K562 (cell line): ENCODE measurements around the gene SIRT7. TPM values are rescaled to one million over a fixed set of nuclear protein-coding genes. Genes with fewer than 3 reads are reported as not detected.

ENCODE experiments used
- CHD2 ChIP-seq: IDR thresholded peaks from 2 replicates; pipeline ENCODE4 v1.6.1; 2011; ENCODE audit warnings: low read depth, low read length
- DNMT1 ChIP-seq: fragments of 450-650 bp; IDR thresholded peaks from 2 replicates; pipeline ENCODE4 v1.6.1; 2016; ENCODE audit warnings: antibody characterized with exemption, mild to moderate bottlenecking
- ETV5 ChIP-seq: sonication (generic); formaldehyde crosslinking; IDR thresholded peaks from 2 replicates; pipeline ENCODE4 v1.4.0; 2020; ENCODE audit warnings: low read depth, mild to moderate bottlenecking, missing genetic modification reagents
- FOXJ2 ChIP-seq: fragments of 200-800 bp; sonication (Bioruptor generic); IDR thresholded peaks from 2 replicates; pipeline ENCODE4 v1.6.1; 2016; ENCODE audit warnings: missing genetic modification characterization, missing compliant biosample characterization
- GABPB1 ChIP-seq: sonication (generic); formaldehyde crosslinking; IDR thresholded peaks from 2 replicates; pipeline ENCODE4 v1.8.0; 2022; ENCODE audit warnings: mild to moderate bottlenecking, missing genetic modification reagents
- HDAC2 ChIP-seq: fragments of 450-650 bp; IDR thresholded peaks from 2 replicates; pipeline ENCODE4 v1.6.1; 2016; ENCODE audit warnings: mild to moderate bottlenecking
- HOXB6 ChIP-seq: fragments of 250-450 bp; sonication (Bioruptor Pico); IDR thresholded peaks from 2 replicates; pipeline ENCODE4 v1.5.1; 2022; ENCODE audit warnings: mild to moderate bottlenecking, borderline replicate concordance
- KDM5B ChIP-seq: fragments of 200-600 bp; sonication (generic); IDR thresholded peaks from 2 replicates; pipeline ENCODE4 v1.6.1; 2012; ENCODE audit warnings: low read depth, mild to moderate bottlenecking, moderate library complexity, low read length, control low read depth, inconsistent platforms; ENCODE audit not compliant: insufficient replicate concordance
- LCOR ChIP-seq: sonication (generic); formaldehyde crosslinking; IDR thresholded peaks from 2 replicates; pipeline ENCODE4 v1.8.0; 2022; ENCODE audit warnings: mild to moderate bottlenecking, missing genetic modification reagents
- MBD2 ChIP-seq: sonication (generic); IDR thresholded peaks from 2 replicates; pipeline ENCODE4 v1.6.1; 2016; ENCODE audit warnings: low read depth, borderline replicate concordance
- MTA3 ChIP-seq: fragments of 450-650 bp; formaldehyde crosslinking; IDR thresholded peaks from 2 replicates; pipeline ENCODE4 v1.6.1; 2017; ENCODE audit warnings: mild to moderate bottlenecking, borderline replicate concordance
- NONO ChIP-seq, 2 experiments: fragments of 200-400 bp in 1 of 2; fragments of 450-650 bp in 1 of 2; formaldehyde crosslinking in 1 of 2; IDR thresholded peaks; 2 replicates each; pipeline ENCODE4 v1.6.1; 2017; ENCODE audit warnings: low read depth in 2 of 2, mild to moderate bottlenecking in 2 of 2, moderate library complexity in 2 of 2, low read length in 1 of 2
- POLR2A ChIP-seq: fragments of 450-650 bp; conservative IDR thresholded peaks from 2 replicates; pipeline ENCODE4 v1.6.1; 2016
- POLR2AphosphoS2 ChIP-seq: IDR thresholded peaks from 2 replicates; pipeline ENCODE4 v1.6.1; 2012; ENCODE audit warnings: low read length, improper control_type of control experiment
- POLR3G ChIP-seq: IDR thresholded peaks from 2 replicates; pipeline ENCODE4 v1.6.1; 2011; ENCODE audit not compliant: insufficient read length, insufficient replicate concordance; ENCODE audit errors: extremely low read depth
- PTTG1 ChIP-seq: fragments of 450-650 bp; IDR thresholded peaks from 2 replicates; pipeline ENCODE4 v1.6.1; 2016; ENCODE audit warnings: low read depth, mild to moderate bottlenecking, missing genetic modification characterization, missing compliant biosample characterization
- RBFOX2 ChIP-seq: fragments of 200-400 bp; formaldehyde crosslinking; IDR thresholded peaks from 2 replicates; pipeline ENCODE4 v1.6.1; 2017; ENCODE audit warnings: low read depth, mild to moderate bottlenecking, low read length, moderate library complexity
- RFX1 ChIP-seq: fragments of 450-650 bp; IDR thresholded peaks from 2 replicates; pipeline ENCODE4 v1.6.1; 2016; ENCODE audit warnings: mild to moderate bottlenecking, moderate library complexity
- SUPT5H ChIP-seq: fragments of 450-650 bp; IDR thresholded peaks from 2 replicates; pipeline ENCODE4 v1.6.1; 2016
- ZNF165 ChIP-seq: fragments of 250-450 bp; sonication (Bioruptor Pico); IDR thresholded peaks from 2 replicates; pipeline ENCODE4 v1.4.0; 2020; ENCODE audit warnings: borderline replicate concordance
- ZNF24 ChIP-seq: fragments of 450-650 bp; IDR thresholded peaks from 2 replicates; pipeline ENCODE4 v1.6.1; 2016
- ZNF408 ChIP-seq: fragments of 250-450 bp; sonication (Bioruptor Pico); IDR thresholded peaks from 2 replicates; pipeline ENCODE4 v1.4.0; 2020; ENCODE audit warnings: low read depth, mild to moderate bottlenecking, moderate library complexity
- polyA plus RNA-seq, 8 experiments: library from polyadenylated mRNA; depleted of rRNA in 4 of 8; stranded (reverse) in 5 of 8; unstranded in 3 of 8; fragments of >200 nt; fragmentation: Nextera tagmentation in 2 of 8; fragmentation: Illumina TruSeq in 1 of 8; extraction: Ambion mirVana in 2 of 8; extraction: Trizol in 1 of 8; gene quantifications; 2 replicates each; pipeline versions ENCODE4 v1.2.1 to v1.2.3, GENCODE V29; 2011 to 2014; ENCODE audit warnings: inconsistent platforms in 1 of 8, missing spikeins in 1 of 8
- total RNA-seq, 7 experiments: library from RNA; depleted of rRNA in 6 of 7; stranded (reverse); fragments of >200 nt in 6 of 7; fragmentation: Illumina TruSeq in 2 of 7; extraction: Trizol in 2 of 7; gene quantifications; 2 replicates each; pipeline versions ENCODE4 v1.2.1 to v1.2.3, GENCODE V29; 2011 to 2021; ENCODE audit warnings: low replicate concordance in 1 of 7
- TF ChIP-seq, protein P1 (sequence below): fragments of 450-650 bp; IDR thresholded peaks from 2 replicates; pipeline ENCODE4 v1.6.1; 2016
- TF ChIP-seq, protein P2 (sequence below): fragments of 450-650 bp; IDR thresholded peaks from 2 replicates; pipeline ENCODE4 v1.6.1; 2017; ENCODE audit warnings: antibody characterized with exemption
- TF ChIP-seq, protein P3 (sequence below), 2 experiments: fragments of 450-650 bp; IDR thresholded peaks; 2 replicates each; pipeline ENCODE4 v1.6.1; 2016
- TF ChIP-seq, protein P4 (sequence below): fragments of 250-450 bp; sonication (Bioruptor Pico); IDR thresholded peaks from 2 replicates; pipeline ENCODE4 v1.5.0; 2021

SIRT7 gene
- total and polyA plus RNA-seq, 9 of the 15 experiments (the other 6 are each of a cell fraction or from before 2014, with no cell fraction given) = 1.6 to 54.8 (median 20.3) TPM

DNA sequence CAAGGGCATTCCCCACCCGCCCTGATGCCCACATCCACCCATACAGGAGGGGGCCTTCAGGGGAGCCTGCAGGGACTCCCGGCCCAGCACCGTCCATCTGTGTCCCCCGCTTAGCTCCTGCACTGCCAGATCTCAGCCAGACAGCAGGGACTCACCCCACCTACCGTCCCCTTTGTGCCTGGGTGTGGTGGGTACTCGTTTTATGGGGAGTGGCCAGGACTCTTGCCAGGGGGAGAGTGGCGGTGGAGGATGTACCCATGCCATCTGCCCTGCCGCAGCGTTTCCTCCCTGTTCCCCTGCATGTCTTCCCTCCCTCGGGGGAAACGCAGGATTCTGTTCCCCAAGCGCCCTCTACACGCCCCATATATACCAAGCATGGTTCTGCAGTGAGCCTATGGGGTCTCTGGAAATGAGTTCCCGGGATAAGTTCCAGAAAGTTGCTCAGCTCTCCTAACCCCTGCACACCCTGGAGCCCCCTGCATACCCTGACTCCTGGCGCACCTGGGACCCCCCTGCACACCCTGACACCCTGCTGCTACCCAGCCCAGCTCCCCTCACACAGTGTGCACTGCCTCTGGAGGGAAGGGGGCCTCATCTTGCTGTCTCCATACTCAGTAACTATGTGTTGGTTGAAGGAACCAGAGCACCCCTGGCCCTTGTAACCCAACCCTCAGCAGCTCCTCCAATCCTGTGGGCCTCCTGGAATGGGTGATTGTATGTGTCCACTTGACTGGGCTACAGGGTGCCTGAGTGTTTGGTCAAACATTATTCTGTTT, 13.8 kb upstream of the SIRT7 start (continued):
- TF ChIP-seq, protein P1, sequence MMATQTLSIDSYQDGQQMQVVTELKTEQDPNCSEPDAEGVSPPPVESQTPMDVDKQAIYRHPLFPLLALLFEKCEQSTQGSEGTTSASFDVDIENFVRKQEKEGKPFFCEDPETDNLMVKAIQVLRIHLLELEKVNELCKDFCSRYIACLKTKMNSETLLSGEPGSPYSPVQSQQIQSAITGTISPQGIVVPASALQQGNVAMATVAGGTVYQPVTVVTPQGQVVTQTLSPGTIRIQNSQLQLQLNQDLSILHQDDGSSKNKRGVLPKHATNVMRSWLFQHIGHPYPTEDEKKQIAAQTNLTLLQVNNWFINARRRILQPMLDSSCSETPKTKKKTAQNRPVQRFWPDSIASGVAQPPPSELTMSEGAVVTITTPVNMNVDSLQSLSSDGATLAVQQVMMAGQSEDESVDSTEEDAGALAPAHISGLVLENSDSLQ = no peak
- no peak for TF ChIP-seq ZNF408 (CRISPR knock-in tag)
- peak; percentile 67 for TF ChIP-seq SUPT5H
- TF ChIP-seq ETV5 (CRISPR knock-in tag) = 0 out of 2 replicates have a peak, but pooled peaks have one; percentile 8
- TF ChIP-seq, protein P2, sequence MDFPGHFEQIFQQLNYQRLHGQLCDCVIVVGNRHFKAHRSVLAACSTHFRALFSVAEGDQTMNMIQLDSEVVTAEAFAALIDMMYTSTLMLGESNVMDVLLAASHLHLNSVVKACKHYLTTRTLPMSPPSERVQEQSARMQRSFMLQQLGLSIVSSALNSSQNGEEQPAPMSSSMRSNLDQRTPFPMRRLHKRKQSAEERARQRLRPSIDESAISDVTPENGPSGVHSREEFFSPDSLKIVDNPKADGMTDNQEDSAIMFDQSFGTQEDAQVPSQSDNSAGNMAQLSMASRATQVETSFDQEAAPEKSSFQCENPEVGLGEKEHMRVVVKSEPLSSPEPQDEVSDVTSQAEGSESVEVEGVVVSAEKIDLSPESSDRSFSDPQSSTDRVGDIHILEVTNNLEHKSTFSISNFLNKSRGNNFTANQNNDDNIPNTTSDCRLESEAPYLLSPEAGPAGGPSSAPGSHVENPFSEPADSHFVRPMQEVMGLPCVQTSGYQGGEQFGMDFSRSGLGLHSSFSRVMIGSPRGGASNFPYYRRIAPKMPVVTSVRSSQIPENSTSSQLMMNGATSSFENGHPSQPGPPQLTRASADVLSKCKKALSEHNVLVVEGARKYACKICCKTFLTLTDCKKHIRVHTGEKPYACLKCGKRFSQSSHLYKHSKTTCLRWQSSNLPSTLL = no peak
- 0 out of 2 replicates have a peak, but pooled peaks have one; percentile 8 for TF ChIP-seq LCOR (CRISPR knock-in tag)
- no peak for TF ChIP-seq NONO (IDR thresholded peaks at IDR 0.05; ENCODE audit: low read depth in 2 of 2, low read length in 1 of 2)
- no peak for TF ChIP-seq FOXJ2 (tag)
- 0 out of 2 replicates have a peak, but pooled peaks have one; percentile 27 for TF ChIP-seq MBD2
- TF ChIP-seq MTA3 = 0 out of 2 replicates have a peak, but pooled peaks have one; percentile 22
- TF ChIP-seq, protein P3, sequence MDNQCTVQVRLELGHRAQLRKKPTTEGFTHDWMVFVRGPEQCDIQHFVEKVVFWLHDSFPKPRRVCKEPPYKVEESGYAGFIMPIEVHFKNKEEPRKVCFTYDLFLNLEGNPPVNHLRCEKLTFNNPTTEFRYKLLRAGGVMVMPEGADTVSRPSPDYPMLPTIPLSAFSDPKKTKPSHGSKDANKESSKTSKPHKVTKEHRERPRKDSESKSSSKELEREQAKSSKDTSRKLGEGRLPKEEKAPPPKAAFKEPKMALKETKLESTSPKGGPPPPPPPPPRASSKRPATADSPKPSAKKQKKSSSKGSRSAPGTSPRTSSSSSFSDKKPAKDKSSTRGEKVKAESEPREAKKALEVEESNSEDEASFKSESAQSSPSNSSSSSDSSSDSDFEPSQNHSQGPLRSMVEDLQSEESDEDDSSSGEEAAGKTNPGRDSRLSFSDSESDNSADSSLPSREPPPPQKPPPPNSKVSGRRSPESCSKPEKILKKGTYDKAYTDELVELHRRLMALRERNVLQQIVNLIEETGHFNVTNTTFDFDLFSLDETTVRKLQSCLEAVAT (IDR thresholded peaks at IDR 0.05) = no peak
- TF ChIP-seq ZNF24 = no peak
- TF ChIP-seq HOXB6 (CRISPR knock-in tag) = no peak
- peak; percentile 28 for TF ChIP-seq KDM5B
- TF ChIP-seq HDAC2 = no peak
- TF ChIP-seq, protein P4, sequence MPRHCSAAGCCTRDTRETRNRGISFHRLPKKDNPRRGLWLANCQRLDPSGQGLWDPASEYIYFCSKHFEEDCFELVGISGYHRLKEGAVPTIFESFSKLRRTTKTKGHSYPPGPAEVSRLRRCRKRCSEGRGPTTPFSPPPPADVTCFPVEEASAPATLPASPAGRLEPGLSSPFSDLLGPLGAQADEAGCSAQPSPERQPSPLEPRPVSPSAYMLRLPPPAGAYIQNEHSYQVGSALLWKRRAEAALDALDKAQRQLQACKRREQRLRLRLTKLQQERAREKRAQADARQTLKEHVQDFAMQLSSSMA = 0 out of 2 replicates have a peak, but pooled peaks have one; percentile 24
- no peak for TF ChIP-seq RFX1
- no peak for TF ChIP-seq POLR3G
- peak; percentile 72 for TF ChIP-seq POLR2A
- 0 out of 2 replicates have a peak, but pooled peaks have one; percentile 29 for TF ChIP-seq RBFOX2
- TF ChIP-seq DNMT1 = no peak
- TF ChIP-seq GABPB1 (CRISPR knock-in tag) = no peak
- no peak for TF ChIP-seq ZNF165 (CRISPR knock-in tag)
- peak; percentile 82 for TF ChIP-seq POLR2AphosphoS2
- TF ChIP-seq PTTG1 (tag) = no peak
- peak; percentile 26; the same call in 1 of the 2 replicates for TF ChIP-seq CHD2
